GDM1 (cell line): ENCODE measurements around the gene TNFSF9.
"Not testable (repeated sequence)": the region's sequence is repeated elsewhere in the genome, so short reads cannot be mapped to it uniquely, and the experiment has no call there.

Experiments used
- DNase-seq: peaks from one replicate; lab custom pipeline; 2025; lab: John Stamatoyannopoulos, UW

The TNFSF9 gene

GRCh38 chr19:6532244-6532999, 1.6 kb downstream of the TNFSF9 start:
- DNase-seq = peak; percentile 19

GRCh38 chr19:6533000-6533328, 2.1 kb downstream of the TNFSF9 start:
- no peak for DNase-seq

- DNase-seq = no peak
Observed at GRCh38 chr19:6533746-6534418, 3.1 kb downstream of the TNFSF9 start.

GRCh38 chr19:6534451-6535093, 3.7 kb downstream of the TNFSF9 start:
- DNase-seq = no peak

- DNase-seq = no peak
Observed at GRCh38 chr19:6535558-6536137, 4.8 kb downstream of the TNFSF9 start.

GRCh38 chr19:6539514-6539913, 8.7 kb downstream of the TNFSF9 start:
- DNase-seq = no peak

GRCh38 chr19:6540918-6541689, 10.3 kb downstream of the TNFSF9 start:
- no peak for DNase-seq

GRCh38 chr19:6543866-6544347, 13.1 kb downstream of the TNFSF9 start:
- no peak for DNase-seq

GRCh38 chr19:6550679-6551078, 19.9 kb downstream of the TNFSF9 start:
- not testable (repeated sequence) for DNase-seq

GRCh38 chr19:6551091-6551490, 20.3 kb downstream of the TNFSF9 start:
- DNase-seq = no peak

- no peak for DNase-seq
Observed at GRCh38 chr19:6551607-6552450, 21.0 kb downstream of the TNFSF9 start.

GRCh38 chr19:6556043-6556449, 25.2 kb downstream of the TNFSF9 start:
- no peak for DNase-seq

- no peak for DNase-seq
Observed at GRCh38 chr19:6556480-6557195, 25.8 kb downstream of the TNFSF9 start.

GRCh38 chr19:6562437-6562836, 31.6 kb downstream of the TNFSF9 start:
- not testable (repeated sequence) for DNase-seq

- DNase-seq = peak; percentile 28
Observed at GRCh38 chr19:6564393-6564792, 33.6 kb downstream of the TNFSF9 start.

- not testable (repeated sequence) for DNase-seq
Observed at GRCh38 chr19:6566727-6567126, 35.9 kb downstream of the TNFSF9 start.

- no peak for DNase-seq
Observed at GRCh38 chr19:6568010-6568526, 37.2 kb downstream of the TNFSF9 start.

- no peak for DNase-seq
Observed at GRCh38 chr19:6568816-6569215, 38.0 kb downstream of the TNFSF9 start.

GRCh38 chr19:6570764-6571163, 39.9 kb downstream of the TNFSF9 start:
- no peak for DNase-seq

GRCh38 chr19:6571167-6571566, 40.3 kb downstream of the TNFSF9 start:
- DNase-seq = no peak
